Mesenchymal stem cell (in vitro differentiated cells and primary cell): ENCODE data around the gene KLHL6.

ENCODE experiments used
- DNase-seq: peaks from one replicate; pipeline ENCODE4 v3.0.0-alpha.2; 2013
- H2AFZ ChIP-seq: one replicate; pipeline ENCODE4 v1.6.1; 2013; ENCODE audit warnings: low read depth, mild to moderate bottlenecking, control low read depth, inconsistent platforms, low read length, moderate library complexity
- H2AK5ac ChIP-seq: 2 replicates; pipeline ENCODE4 v1.6.1; 2013; ENCODE audit warnings: low read length, moderate library complexity, mild to moderate bottlenecking, inconsistent platforms; ENCODE audit not compliant: severe bottlenecking
- H2BK120ac ChIP-seq: one replicate; pipeline ENCODE4 v1.6.1; 2013; ENCODE audit warnings: low read depth, mild to moderate bottlenecking, inconsistent platforms, low read length, moderate library complexity
- H2BK12ac ChIP-seq, 2 experiments: one replicate each; pipeline ENCODE4 v1.6.1; 2013; ENCODE audit warnings: inconsistent platforms in 2 of 2, low read length in 2 of 2, mild to moderate bottlenecking in 2 of 2, moderate library complexity in 2 of 2, control low read depth in 1 of 2
- H2BK15ac ChIP-seq: one replicate; pipeline ENCODE4 v1.6.1; 2013; ENCODE audit warnings: mild to moderate bottlenecking, low read depth, inconsistent platforms; ENCODE audit not compliant: poor library complexity, severe bottlenecking
- H2BK5ac ChIP-seq: 2 replicates; pipeline ENCODE4 v1.6.1; 2013; ENCODE audit warnings: low read depth, mild to moderate bottlenecking, low read length, control low read depth, inconsistent platforms; ENCODE audit not compliant: poor library complexity, severe bottlenecking
- H3K14ac ChIP-seq, 2 experiments: one replicate each; pipeline ENCODE4 v1.6.1; 2013; ENCODE audit warnings: inconsistent platforms in 2 of 2, low read length in 2 of 2, control low read depth in 1 of 2, mild to moderate bottlenecking in 1 of 2, moderate library complexity in 1 of 2
- H3K18ac ChIP-seq, 2 experiments: one replicate each; pipeline ENCODE4 v1.6.1; 2013; ENCODE audit warnings: inconsistent platforms in 2 of 2, low read length in 2 of 2, control low read depth in 1 of 2, low read depth in 1 of 2, mild to moderate bottlenecking in 1 of 2
- H3K23ac ChIP-seq, 2 experiments: one replicate each; pipeline ENCODE4 v1.6.1; 2013; ENCODE audit warnings: inconsistent platforms in 2 of 2, low read length in 2 of 2, mild to moderate bottlenecking in 2 of 2, moderate library complexity in 2 of 2, control low read depth in 1 of 2
- H3K27ac ChIP-seq: 2 replicates; pipeline ENCODE4 v1.5.1; 2013; ENCODE audit warnings: mild to moderate bottlenecking, moderate library complexity, low read length, control low read depth, inconsistent platforms; ENCODE audit not compliant: poor library complexity, severe bottlenecking
- H3K27me3 ChIP-seq, 2 experiments: 2 replicates each; pipeline versions ENCODE4 v1.6.1 to v1.7.0; 2013; ENCODE audit warnings: low read length in 2 of 2, mild to moderate bottlenecking in 2 of 2, moderate library complexity in 2 of 2, control low read depth in 1 of 2, inconsistent platforms in 1 of 2; ENCODE audit not compliant: control insufficient read depth in 1 of 2, insufficient read depth in 1 of 2
- H3K36me3 ChIP-seq, 2 experiments: 2 replicates each; pipeline versions ENCODE4 v1.6.1 to v1.7.0; 2013; ENCODE audit warnings: low read length in 2 of 2, control low read depth in 1 of 2, inconsistent platforms in 1 of 2, low read depth in 1 of 2, mild to moderate bottlenecking in 1 of 2; ENCODE audit not compliant: insufficient read depth in 2 of 2, control insufficient read depth in 1 of 2
- H3K4ac ChIP-seq, 2 experiments: one replicate each; pipeline ENCODE4 v1.6.1; 2013; ENCODE audit warnings: inconsistent platforms in 2 of 2, low read length in 2 of 2, mild to moderate bottlenecking in 2 of 2, moderate library complexity in 2 of 2, control low read depth in 1 of 2, low read depth in 1 of 2
- H3K4me1 ChIP-seq: 2 replicates; pipeline ENCODE4 v1.6.1; 2013; ENCODE audit warnings: low read depth, low read length, control low read depth; ENCODE audit not compliant: control insufficient read depth, insufficient read depth
- H3K4me2 ChIP-seq: 2 replicates; pipeline ENCODE4 v1.6.1; 2013; ENCODE audit warnings: low read length, mild to moderate bottlenecking, inconsistent platforms; ENCODE audit not compliant: poor library complexity, severe bottlenecking
- H3K4me3 ChIP-seq, 2 experiments: 2 replicates each; pipeline versions ENCODE4 v1.5.1 to v1.7.0; 2013; ENCODE audit warnings: low read length in 2 of 2, mild to moderate bottlenecking in 2 of 2, control low read depth in 1 of 2, low read depth in 1 of 2; ENCODE audit not compliant: insufficient read depth in 1 of 2
- H3K79me1 ChIP-seq: replicated peaks from 2 replicates; pipeline ENCODE4 v1.6.1; 2013; ENCODE audit warnings: mild to moderate bottlenecking, control low read depth, low read length, inconsistent platforms; ENCODE audit not compliant: poor library complexity, severe bottlenecking
- H3K9ac ChIP-seq: 2 replicates; pipeline ENCODE4 v1.7.0; 2013; ENCODE audit warnings: mild to moderate bottlenecking, low read length, moderate library complexity
- H3K9me3 ChIP-seq: 2 replicates; pipeline ENCODE4 v1.7.0; 2013; ENCODE audit warnings: mild to moderate bottlenecking, low read length; ENCODE audit not compliant: control insufficient read depth
- H4K8ac ChIP-seq: one replicate; pipeline ENCODE4 v1.6.1; 2013; ENCODE audit warnings: inconsistent platforms, mild to moderate bottlenecking, low read length, moderate library complexity
- H4K91ac ChIP-seq: one replicate; pipeline ENCODE4 v1.6.1; 2013; ENCODE audit warnings: mild to moderate bottlenecking, low read length, inconsistent platforms
- WGBS: methylation state at CpG from one replicate; pipeline ENCODE4 v1.1.7; 2013; ENCODE audit warnings: mixed read lengths; 5-methylcytosine and 5-hydroxymethylcytosine counted together

The KLHL6 gene

DNA sequence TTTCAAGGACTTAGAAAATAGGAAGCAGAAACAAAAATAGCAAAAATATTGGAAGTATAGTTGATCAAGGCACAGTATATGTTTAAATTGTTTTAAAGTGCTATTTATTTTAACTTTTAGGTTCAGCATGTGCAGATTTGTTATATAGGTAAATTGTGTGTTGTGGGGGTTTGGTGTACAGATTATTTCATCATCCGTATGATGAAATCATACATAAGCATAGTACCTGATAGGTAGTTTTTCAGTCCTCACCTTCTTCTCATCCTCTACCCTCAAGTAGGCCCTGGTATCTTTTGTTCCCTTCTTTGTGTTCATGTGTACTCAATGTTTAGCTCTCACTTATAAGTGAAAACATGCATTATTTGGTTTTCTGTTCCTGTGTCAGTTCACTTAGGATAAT lies 50.9 kb downstream of the KLHL6 start:
- H3K18ac ChIP-seq: no peak overlapping the region
- H3K9me3 ChIP-seq: peaks cover 13% of the 10 kb centered on the region
- no peak overlapping the region for H3K4me3 ChIP-seq
- no peak overlapping the region for H4K8ac ChIP-seq
- H2BK12ac ChIP-seq: no peak overlapping the region
- DNase-seq: no peak
- no peak overlapping the region for H2AFZ ChIP-seq
- H3K27ac ChIP-seq: no peak overlapping the region
- H3K36me3 ChIP-seq: no peaks in the 10 kb centered on the region
- H3K4ac ChIP-seq: no peak overlapping the region
- peaks cover 14 to 40% of the 10 kb centered on the region in 2 experiments for H3K27me3 ChIP-seq
- H2BK15ac ChIP-seq: no peak overlapping the region
- H3K14ac ChIP-seq: no peak overlapping the region
- H2BK5ac ChIP-seq: no peak overlapping the region
- no peak overlapping the region for H3K23ac ChIP-seq
- no peaks in the 10 kb centered on the region for H3K79me1 ChIP-seq
- WGBS: no CpG with 5 or more reads among the region's 1 CpG
- H3K9ac ChIP-seq: no peak overlapping the region
- H2AK5ac ChIP-seq: no peak overlapping the region
- H3K4me2 ChIP-seq: no peak overlapping the region
- no peak overlapping the region for H4K91ac ChIP-seq
- no peaks in the 10 kb centered on the region for H3K4me1 ChIP-seq
- no peak overlapping the region for H2BK120ac ChIP-seq

DNA sequence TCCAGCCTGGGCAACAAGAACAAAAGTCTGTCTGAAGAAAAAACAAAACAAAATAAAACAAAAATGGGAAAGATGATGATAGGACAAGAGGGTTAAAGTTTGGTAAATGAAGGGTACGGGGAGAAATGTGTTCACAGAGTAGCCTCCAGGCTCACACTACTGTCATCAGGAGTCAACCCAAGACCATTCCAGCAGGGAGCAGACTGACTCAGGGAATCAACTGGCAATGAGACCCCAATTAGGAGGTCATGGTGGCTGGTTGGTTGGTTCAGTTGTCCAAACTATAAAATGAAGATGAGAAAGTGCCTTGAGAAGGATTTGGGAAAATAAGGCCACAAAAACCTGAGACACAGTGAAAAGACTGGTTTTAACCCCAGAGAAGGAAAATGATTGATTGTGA lies 51.8 kb downstream of the KLHL6 start:
- 92% methylated on average over 1 of the region's 1 CpG for WGBS
- Histone ChIP-seq H2AFZ (no peak overlapping the region), H3K18ac (no peak overlapping the region), H2BK120ac (no peak overlapping the region), H3K79me1 (no peaks in the 10 kb centered on the region), H2BK15ac (no peak overlapping the region), H3K27ac (no peak overlapping the region), H3K4me2 (no peak overlapping the region), H3K36me3 (no peaks in the 10 kb centered on the region), H2AK5ac (no peak overlapping the region), H4K91ac (no peak overlapping the region), H4K8ac (no peak overlapping the region), H3K4ac (no peak overlapping the region), H3K4me3 (no peak overlapping the region), H3K27me3 (peaks cover 14 to 44% of the 10 kb centered on the region in 2 experiments), H3K23ac (no peak overlapping the region), H3K14ac (no peak overlapping the region), H3K4me1 (no peaks in the 10 kb centered on the region), H2BK12ac (no peak overlapping the region), H2BK5ac (no peak overlapping the region), H3K9me3 (peaks cover 13% of the 10 kb centered on the region), H3K9ac (no peak overlapping the region)
- DNase-seq: no peak

DNA sequence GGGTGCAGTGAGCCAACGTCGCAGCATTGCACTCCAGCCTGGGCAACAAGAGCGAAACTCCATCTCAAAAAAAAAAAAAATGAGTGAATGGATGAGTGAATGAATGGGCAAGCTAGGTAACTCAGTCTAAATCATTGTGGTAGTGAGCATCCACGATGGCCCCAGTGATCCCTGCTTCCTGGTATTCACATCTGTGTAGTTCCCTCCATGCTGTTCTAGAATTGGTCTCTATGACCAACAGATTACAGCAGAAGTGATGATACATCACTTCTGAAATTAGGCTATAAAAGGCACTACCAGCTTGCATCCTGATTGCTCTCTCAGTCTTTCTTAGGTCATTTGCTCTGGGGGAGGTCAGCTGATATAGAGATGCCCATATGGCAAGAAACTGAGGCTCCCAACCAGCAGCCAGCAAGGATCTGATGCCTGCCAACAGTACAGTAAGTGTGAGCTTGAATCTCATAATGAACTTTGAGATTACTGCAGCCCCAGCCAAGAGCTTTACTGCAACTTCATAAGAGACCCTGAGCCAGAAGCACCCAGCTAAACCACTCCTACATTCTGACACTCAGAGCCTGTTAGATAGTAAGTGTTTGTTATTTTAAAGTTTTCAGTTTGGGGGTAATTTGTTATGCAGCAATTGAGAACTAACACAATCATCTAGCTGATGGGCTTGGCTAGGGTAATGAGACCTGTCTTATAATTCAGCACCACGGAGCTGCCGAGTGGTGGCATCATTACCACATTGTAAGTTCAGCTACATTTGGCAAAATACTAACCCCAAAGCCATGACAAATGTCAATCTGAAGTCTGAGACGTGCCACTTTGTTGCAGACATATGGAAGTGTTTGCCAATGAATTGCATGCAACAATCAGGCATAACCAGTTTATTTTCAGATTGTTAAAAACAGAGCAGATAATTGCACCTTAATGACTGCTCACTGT lies 53.0 kb downstream of the KLHL6 start:
- Histone ChIP-seq H3K9ac (no peak overlapping the region), H2BK5ac (no peak overlapping the region), H4K91ac (no peak overlapping the region), H3K23ac (no peak overlapping the region), H3K4me3 (no peak overlapping the region), H3K27me3 (peaks cover 14 to 40% of the 10 kb centered on the region in 2 experiments), H3K4me2 (no peak overlapping the region), H3K27ac (no peak overlapping the region), H2AK5ac (no peak overlapping the region), H3K14ac (no peak overlapping the region), H2AFZ (no peak overlapping the region), H3K18ac (no peak overlapping the region), H3K9me3 (peaks cover 13% of the 10 kb centered on the region), H3K4ac (no peak overlapping the region), H2BK15ac (no peak overlapping the region), H4K8ac (no peak overlapping the region), H3K79me1 (no peaks in the 10 kb centered on the region), H3K36me3 (no peaks in the 10 kb centered on the region), H2BK120ac (no peak overlapping the region), H3K4me1 (no peaks in the 10 kb centered on the region), H2BK12ac (no peak overlapping the region)
- no peak for DNase-seq
- 70% methylated on average over 7 of the region's 7 CpGs for WGBS

DNA sequence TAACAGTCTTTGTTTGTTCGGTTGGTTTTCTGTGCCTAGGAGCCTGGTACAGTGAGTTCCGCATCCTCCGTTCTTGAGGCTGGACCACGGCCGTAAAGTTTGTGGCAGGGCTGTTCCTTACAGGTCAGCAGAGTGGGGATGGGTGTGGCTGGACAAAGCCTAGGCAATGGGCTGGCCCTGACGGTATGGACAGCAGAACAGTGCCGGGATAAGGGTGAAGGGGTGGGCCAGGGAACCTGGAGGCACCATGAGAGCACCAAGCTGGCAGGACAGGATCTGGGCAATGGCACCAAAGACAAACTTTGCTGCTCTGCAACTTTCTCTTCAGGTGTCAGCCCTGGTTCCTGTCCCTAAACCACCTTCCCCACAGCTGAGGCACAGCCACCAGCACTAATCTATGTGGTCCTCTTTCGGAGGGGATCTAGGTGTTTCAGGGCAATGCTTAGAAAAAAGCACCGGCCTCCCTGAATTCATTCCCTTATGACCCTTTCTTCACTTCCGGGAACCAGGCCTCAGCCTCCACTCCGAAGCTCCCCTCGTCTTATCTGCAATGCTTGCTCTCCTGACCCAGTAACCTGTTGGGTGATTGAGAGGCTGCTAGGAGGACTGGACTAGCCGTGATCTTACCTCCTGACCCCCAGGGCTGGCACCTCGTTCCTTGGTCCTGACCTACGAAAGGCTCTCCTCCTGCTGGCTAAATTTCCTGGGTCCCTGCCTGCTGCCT lies 54.4 kb downstream of the KLHL6 start:
- H2AK5ac ChIP-seq: no peak overlapping the region
- no peak overlapping the region for H4K8ac ChIP-seq
- H2BK12ac ChIP-seq: no peak overlapping the region
- no peak overlapping the region for H3K14ac ChIP-seq
- H2BK5ac ChIP-seq: no peak overlapping the region
- H2BK120ac ChIP-seq: no peak overlapping the region
- no peaks in the 10 kb centered on the region for H3K36me3 ChIP-seq
- DNase-seq: no peak
- H2AFZ ChIP-seq: no peak overlapping the region
- H3K27ac ChIP-seq: no peak overlapping the region
- no peak overlapping the region for H3K23ac ChIP-seq
- H3K27me3 ChIP-seq: peaks cover 14 to 40% of the 10 kb centered on the region in 2 experiments
- WGBS: 87% methylated on average over 15 of the region's 15 CpGs
- H4K91ac ChIP-seq: no peak overlapping the region
- no peak overlapping the region for H3K4me3 ChIP-seq
- H3K18ac ChIP-seq: no peak overlapping the region
- no peak overlapping the region for H3K9ac ChIP-seq
- no peak overlapping the region for H2BK15ac ChIP-seq
- H3K4me2 ChIP-seq: no peak overlapping the region
- peaks cover 8% of the 10 kb centered on the region for H3K9me3 ChIP-seq
- H3K4me1 ChIP-seq: no peaks in the 10 kb centered on the region
- no peak overlapping the region for H3K4ac ChIP-seq
- H3K79me1 ChIP-seq: no peaks in the 10 kb centered on the region
